GM19043 (cell line): ENCODE results near the gene CEP162.
"Not testable (repeated sequence)": the region's sequence is repeated elsewhere in the genome, so short reads cannot be mapped to it uniquely, and the experiment has no call there.

Experiments
- ATAC-seq: cut with Tn5 transposase; IDR thresholded peaks from one replicate; pipeline ENCODE4 v1.9.1; 2021; ENCODE audit warnings: low read depth; ENCODE audit not compliant: unreplicated experiment

Gene CEP162

GRCh38 chr6:84164328-84164727 is 63.1 kb downstream of the CEP162 start:
- ATAC-seq, result not testable (repeated sequence)

- ATAC-seq, result no peak
Measured at GRCh38 chr6:84161190-84161589, 66.3 kb downstream of the CEP162 start.

DNA sequence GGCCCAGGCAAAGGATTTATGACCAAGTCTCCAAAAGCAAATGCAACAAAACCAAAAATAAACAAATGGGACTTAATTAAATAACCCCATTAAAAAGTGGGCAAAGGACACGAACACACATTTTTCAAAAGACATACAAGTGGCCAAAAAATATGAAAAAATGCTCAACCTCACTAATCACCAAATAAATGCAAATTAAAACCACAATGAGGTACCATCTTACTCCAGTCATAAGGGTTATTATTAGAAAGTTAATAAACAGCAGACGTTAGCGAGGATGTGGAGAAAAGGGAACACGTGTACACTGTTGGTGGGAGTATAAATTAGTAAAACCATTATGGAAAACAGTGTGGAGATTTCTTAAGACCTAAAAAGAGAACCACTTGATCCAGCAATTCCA is 71.1 kb downstream of the CEP162 start:
- ATAC-seq, result no peak

DNA sequence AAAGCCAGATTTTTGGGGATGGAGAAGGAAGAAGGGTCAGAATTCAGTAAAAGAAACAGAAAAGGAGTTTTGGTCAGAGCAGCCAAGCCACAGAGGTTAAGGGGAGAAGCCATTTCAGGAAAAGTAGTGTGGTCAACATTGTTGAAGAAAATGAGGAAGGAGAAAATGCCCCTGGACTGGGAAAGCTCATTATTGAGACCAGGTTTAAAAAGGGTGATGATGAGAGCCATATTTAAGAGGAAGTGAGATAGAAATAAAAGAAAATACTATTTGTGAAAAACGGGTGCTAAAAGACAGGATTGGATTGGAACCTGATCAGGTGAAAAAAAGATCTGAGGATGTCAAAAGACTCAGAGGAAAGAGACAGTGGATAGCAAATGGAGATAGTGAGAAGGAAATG is 75.8 kb downstream of the CEP162 start:
- no peak for ATAC-seq

DNA sequence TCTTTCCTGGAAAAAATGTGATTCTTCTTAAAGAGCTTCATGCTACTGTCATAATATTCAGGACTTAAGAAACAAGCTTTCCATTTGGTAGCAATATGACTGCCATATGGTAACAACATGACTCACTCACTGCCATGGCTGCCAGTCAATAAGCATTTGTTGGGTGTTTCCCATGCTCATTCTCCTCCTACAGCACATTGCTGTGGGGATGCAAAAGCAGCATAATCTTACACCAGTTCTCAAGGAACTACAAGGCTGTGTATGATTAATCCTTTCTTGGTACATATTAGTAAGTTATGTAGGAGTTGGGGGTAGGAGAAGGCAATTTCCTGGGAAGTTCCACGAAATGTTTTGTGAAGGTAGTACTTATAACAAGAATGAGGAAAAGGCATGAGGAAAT is 76.7 kb downstream of the CEP162 start:
- ATAC-seq, result no peak

DNA sequence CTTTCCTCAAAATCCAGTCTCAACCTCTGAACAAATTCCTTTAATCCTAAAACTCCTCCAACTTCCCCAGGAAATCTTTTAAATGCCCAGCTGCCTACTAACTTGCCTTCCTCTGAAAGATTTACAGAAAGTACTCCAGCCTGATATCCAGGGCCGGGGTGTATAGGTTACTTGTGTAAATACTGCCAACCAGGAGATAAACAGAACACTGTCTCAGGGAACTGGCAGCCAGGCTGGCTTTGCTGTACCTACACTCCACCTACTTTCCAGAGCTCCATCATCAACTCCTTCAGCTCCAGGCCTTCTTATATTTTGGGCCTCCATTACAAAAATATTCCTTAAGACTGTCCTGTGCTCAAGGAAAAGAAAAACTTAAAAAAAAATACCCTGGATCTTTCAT is 85.9 kb downstream of the CEP162 start:
- ATAC-seq, result no peak

DNA sequence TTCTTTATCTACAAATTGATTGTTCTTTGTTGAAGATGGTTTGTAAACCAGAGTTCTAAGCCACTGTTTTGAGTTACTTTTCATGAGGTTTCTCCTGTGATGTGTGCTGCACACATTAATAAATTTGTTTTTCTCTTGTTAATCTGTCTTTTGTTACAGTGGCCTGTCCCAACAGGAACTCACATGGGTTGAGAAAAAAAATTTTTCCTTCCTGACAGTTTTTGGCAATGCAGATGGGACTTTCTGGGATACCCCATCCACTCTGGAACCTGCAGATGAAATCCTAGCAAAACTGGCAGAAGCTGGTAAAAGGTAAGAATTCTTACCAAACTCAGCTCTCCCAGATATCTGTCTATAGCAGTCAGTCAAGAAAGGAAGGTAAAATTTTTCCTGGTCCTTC is 88.1 kb downstream of the CEP162 start:
- no peak for ATAC-seq

DNA sequence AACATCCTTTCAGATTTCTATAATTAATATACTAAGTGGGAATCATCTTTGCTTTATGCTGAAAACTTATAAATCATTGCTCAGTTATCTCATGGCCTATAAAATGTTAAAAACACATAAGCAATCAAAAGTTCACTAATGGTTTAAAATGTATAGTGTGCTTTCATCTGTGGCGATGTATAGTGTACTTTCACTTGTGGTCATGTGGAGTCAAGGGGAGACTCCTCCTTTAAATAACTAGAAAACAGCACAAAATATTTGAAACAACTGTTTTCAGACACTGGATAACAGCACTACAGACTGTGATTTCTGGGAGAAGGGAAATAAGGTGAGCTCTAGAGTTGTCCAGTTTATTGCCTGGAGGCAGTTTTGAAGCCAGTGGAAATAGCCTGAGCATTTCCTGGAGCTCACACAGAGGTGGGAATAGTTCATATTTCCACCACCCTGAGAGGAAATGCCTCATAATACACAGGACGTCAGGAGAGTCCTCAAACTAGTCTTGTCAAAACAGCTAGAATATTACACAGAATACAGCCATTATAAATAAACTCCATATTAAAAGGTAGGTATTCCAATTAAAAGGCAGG is 89.4 kb downstream of the CEP162 start:
- no peak for ATAC-seq

- no peak for ATAC-seq
Measured at GRCh38 chr6:84137051-84137375, 90.4 kb downstream of the CEP162 start.

DNA sequence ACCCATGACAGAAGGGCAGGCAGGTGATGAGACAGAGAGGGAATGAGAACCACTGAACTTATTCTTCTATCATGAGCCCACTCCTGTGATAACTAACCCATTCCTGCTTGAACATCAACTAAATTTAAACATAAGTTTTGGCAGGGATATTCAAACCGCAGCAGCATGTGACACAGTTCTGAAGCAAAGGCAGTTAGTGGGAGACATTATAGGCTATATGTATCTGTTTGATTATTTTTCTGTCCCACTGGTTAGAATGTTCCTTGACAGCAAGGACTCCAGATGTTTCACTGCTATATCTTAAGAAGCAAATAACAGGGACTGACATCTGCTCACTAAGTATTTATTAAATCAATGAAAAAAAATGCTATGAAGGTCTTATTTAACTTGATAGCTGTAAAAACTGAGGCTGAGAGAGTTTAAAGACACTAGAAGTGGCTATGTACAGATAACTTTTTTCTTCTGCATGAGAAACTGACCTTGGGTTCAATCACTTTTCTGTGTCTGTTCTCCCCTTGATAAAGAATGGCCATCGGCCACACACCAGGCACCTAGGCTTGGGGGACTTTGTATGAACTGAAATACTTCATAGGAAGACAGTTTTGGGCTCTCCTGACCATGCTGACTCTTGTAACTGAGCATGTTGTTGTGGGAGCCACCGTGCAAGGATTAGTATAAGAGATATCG is 90.9 kb downstream of the CEP162 start:
- no peak for ATAC-seq

DNA sequence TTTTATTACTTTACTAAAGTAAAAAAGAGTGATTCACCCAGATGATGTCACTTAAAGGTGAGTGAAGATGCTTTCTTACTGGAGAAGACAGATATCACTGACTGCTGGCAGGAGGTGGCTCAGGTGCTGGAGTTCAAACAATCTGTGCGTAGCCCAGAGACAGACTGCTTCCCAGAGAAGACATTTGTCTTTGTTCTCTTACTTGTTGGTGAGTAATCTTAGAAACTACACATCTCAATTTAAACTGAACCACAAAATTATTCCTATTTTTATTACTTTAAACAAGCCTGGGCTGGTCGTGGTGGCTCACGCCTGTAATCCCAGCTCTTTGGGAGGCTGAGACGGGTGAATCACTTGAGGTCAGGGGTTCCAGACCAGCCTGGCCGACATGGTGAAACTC is 92.2 kb downstream of the CEP162 start:
- ATAC-seq, result no peak

DNA sequence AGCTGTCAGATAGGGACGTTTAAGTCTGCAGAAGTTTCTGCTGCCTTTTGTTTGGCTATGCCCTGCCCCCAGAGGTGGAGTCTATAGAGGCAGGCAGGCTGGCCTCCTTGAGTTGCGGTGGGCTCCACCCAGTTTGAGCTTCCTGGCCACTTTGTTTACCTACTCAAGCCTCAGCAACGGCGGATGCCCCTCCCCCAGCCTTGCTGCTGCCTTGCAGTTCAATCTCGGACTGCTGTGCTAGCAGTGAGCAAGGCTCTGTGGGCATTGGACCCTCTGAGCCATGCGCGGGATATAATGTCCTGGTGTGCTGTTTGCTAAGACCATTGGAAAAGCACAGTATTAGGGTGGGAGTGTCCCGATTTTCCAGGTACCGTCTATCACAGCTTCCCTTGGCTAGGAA is 94.1 kb downstream of the CEP162 start:
- not testable (repeated sequence) for ATAC-seq

DNA sequence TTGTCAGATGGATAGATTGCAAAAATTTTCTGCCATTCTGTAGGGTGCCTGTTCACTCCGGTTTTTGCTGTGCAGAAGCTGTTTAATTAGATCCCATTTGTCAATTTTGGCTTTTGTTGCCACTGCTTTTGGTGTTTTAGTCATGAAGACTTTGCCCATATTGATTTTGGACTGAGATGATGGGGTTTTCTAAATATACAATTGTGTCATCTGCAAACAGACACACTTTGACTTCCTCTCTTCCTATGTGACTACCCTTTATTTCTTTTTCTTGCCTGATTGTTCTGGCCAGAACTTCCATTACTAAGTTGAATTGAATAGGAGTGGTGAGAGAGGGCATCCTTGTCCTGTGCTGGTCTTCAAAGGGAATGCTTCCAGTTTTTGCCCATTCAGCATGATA is 97.9 kb downstream of the CEP162 start:
- not testable (repeated sequence) for ATAC-seq

GRCh38 chr6:84123186-84123585 is 104.3 kb downstream of the CEP162 start:
- no peak for ATAC-seq

DNA sequence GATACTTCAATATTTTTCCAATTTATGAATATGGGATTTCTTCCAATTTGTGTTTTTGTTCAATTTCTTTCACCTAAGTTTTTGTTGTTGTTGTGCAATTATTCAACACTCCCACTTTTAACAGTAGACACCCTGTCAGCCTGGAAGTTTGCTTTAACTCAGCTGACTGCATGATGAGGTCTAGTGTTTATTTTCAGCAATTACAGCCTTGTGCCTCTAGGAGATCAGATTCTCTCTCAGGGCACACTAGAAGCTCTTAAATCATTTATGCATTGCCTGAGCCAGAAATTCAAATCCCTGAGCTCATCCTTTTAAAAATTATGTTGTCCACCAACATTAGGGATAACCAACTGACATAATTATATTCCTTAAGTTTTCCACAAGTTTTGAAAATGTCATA is 108.2 kb downstream of the CEP162 start:
- ATAC-seq, result no peak

DNA sequence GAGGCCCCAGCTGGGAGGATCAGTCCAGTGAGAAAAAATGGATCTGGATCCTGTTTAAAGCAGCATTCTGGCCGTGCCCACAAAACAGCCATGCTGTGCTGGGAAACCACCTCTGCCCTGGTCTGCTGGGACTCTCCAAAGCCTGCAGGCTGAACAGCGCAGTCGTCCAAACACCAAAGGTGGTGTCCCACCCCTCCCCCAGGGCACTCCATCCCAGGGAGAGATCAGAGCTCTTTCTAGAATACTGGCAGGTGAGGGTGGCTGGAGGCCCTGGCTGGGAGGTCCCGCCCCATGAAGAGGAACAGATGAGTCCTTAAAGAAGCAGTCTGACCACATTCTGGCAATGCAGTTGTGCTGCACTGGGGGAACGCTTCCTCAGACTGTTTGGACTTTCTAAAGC is 109.3 kb downstream of the CEP162 start:
- ATAC-seq, result no peak

- ATAC-seq, result not testable (repeated sequence)
Measured at GRCh38 chr6:84114933-84115594, 112.4 kb downstream of the CEP162 start.

- not testable (repeated sequence) for ATAC-seq
Measured at GRCh38 chr6:84111351-84111750, 116.1 kb downstream of the CEP162 start.

- no peak for ATAC-seq
Measured at GRCh38 chr6:84107495-84107894, 119.9 kb downstream of the CEP162 start.

DNA sequence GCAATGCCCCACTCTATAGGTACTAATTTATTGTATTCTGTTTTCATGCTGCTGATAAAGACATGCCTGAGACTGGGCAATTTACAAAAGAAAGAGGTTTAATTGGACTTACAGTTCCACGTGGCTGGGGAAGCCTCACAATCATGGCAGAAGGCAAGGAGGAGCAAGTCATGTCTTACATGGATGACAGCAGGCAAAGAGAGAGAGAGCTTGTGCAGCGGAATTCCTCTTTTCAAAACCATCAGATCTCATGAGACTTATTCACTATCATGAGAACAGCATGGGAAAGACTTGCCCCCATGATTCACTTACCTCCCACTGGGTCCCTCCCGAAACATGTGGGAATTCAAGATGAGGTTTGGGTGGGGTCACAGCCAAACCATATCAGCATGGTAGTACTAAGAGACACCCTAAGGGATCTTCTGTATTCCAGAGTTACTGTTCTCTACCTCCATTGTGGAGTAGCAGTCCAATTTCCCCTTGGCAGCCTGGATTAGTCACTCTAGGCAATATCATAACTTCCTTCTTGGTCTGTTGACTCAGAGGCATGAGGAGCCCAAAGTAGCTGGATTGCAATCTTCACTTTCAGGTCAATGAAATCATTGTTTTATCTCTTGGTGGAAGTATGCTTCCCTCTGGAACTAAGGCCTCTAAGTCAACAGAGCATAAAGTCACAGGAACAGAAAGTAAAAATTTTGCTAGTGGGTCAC is 122.1 kb downstream of the CEP162 start:
- ATAC-seq, result not testable (repeated sequence)

DNA sequence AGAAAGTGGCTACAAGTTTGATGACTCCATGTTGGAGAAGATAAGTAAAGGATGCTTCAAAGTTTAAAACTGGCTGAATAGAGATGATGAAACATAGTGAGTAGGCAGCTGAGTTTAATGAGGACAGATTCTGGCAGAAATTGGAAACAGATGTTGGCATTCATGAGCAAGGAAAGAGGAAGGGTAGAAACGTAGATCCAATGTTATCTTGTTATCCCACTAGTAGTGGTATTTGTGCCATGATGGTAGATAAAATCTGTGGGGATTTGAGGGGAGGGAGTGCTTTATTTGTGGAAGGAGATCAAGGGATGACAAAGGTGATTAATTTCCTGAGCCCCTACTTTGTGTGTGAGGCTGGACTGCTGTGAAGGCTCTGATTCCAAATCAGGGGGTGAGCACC is 124.4 kb downstream of the CEP162 start:
- no peak for ATAC-seq

- no peak for ATAC-seq
Measured at GRCh38 chr6:84095156-84095555, 132.3 kb downstream of the CEP162 start.
